NOMO-1 treated with dmso at 0.1 percent for 144 hours (cell line): Measurements from ENCODE around the gene MX1.

Source experiments
- DNase-seq: peaks from one replicate; lab custom pipeline; 2025; ENCODE audit not compliant: unreplicated experiment; lab: John Stamatoyannopoulos, UW

The MX1 gene

DNA sequence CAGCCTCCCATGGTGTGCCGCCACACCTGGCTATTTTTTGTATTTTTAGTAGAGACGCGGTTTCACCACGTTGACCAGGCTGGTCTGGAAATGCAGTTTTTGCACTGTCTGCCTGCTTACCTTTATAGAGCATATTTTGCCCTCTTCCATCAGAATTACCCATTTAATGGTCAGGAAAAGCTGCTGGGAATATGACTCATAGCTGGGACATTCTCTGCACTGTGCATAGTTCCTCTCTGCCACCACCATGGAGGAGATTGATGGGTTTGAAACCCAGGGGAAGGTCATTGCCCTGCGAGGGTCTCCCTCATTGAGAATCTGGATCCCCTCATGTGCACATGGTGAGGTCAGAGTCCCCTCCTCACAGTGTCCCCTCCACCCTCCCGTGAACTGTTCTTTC, 32.1 kb downstream of the MX1 start:
- no peak for DNase-seq

DNA sequence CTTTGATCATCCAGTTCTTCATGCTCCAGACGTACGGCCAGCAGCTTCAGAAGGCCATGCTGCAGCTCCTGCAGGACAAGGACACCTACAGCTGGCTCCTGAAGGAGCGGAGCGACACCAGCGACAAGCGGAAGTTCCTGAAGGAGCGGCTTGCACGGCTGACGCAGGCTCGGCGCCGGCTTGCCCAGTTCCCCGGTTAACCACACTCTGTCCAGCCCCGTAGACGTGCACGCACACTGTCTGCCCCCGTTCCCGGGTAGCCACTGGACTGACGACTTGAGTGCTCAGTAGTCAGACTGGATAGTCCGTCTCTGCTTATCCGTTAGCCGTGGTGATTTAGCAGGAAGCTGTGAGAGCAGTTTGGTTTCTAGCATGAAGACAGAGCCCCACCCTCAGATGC, 32.5 kb downstream of the MX1 start:
- no peak for DNase-seq

DNA sequence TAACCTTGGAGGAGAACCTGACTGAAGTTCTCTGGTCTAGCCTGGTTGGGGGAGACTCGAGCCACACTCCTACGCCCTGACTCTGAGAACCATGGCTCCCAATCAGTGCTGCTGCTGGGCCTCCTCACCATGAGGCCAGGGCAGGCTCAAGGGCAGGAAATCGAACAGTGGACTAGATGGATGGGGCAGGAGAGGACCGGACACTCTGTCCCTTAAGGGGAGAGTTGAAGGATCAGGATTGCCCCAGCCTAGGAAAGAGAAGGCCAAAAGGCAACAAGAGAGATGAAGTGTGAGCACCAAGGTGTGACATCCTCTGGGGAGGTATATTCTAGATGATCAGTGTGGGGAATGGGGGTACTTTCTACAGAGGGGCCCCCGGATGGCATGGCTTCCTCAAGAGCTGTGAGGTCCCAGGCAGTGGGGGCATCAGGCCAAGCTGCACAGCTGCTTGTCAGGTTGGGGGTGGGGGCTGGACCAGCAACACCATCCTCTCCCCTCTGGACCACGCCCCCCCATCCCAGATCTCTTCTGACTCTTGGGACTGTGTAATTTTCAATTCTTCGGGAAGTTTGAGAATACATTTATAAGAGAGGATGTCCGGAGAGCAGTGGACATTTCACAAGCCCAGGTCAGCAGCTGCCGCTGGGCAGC, 34.0 kb downstream of the MX1 start:
- DNase-seq = no peak

DNA sequence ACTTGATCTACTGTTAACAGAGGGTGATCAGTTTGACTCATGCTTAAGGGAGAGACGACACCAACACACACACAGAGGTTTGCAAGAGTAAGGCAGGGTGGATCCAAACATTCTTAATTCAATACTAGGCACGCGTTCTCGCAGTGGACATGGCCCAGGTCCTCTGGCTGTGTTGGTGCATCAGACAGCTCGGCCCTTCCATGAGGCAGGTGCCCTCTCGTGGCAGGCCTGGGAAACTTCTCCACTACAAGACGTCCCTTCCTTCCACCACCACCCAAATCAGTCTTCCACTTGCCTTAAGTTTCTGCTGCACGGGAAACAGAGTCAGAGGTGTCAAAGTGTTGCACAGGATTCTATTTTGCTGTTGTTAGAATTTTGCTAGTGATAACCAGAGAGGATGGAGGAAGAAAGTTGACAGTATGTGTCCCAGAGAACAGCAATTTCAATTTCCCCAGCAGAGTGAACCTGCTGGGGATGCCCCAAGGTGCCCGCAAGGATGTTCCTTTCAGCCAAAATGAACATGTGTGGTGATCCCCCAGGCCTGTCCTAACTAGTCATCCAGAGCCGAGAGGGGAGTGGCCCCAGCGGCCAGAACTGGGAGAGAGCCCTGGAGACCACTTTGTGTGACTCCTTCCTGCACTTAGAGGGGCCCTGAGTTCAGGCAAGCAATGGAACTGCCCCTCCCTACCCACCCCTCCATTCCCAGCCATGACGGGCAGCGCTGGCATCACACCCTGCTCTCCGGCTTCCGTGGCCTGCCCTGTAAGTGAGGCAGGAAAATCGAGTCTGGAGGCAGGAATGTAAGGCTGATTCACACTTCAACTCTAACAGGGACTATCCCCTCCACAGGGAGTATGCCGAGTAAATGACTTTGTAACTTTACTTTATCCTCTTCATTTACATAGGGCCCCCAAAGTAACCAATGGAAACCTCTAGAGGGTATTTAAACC, 34.8 kb downstream of the MX1 start:
- DNase-seq = peak; percentile 4

DNA sequence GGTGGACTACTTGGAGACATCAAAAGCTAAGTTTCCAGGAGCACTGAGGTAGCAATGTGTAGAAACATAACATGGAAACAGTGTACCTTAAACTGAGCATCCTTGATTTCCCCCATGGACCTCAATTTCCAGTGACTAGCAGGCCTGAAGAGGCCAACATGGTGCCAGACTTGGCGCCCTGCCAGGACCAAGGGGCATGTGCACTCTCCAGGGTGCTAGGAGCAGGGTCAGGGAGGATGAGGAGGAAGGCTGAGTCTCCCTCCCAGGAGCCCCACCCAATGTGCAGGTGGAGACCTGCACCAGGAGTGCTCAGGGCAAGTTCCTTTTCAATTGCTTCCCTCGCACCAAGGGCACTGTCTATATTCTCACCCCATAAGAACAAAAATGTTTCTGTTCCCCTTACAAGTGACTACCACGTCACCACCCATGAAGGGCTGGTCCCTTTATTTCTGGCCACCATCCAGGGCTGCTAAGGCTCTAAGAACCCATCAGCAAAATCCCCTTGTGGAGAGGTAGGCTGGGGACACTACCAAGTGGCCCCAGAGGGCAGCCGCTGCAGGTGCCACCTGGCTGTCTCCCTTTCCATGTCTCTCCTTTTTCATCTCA, 39.2 kb downstream of the MX1 start:
- DNase-seq = no peak

DNA sequence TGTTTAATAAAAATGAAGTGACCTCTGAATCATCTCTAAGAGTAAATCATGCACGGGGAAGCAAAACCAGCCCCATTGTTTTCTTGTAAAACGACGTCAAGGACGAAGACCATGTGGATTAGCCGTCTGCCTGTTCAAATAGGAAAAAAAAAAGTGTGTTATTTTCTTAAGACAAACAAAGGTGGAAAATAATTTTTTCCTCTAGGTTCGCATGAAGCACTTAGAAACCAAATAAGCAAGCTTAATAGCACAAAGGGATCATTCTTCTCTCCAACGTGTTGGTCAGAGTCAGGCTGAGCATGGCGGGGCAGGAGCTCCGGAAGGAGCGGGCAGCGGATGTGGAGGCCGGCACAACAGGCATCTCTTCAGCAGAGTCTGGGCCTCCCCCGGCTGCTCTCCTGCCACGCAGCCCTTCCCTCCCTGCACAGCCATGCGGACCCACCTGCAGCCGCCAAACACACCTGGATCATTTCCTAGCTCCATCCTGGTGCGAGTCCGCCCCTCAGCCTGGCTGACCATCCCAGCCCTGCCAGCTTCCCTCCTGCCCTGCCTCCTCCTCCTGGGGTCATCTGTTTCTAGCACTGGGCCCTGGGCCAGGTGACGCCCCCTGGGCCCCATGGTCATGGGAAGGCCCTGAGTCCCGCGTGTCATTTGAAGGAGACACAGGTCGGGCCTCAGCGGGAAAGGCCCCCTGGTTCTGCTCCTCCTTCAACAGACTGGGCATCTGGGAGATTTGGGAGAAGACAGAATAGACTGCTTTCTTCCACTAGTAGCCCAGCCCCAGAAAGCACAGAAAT, 40.2 kb downstream of the MX1 start:
- no peak for DNase-seq

DNA sequence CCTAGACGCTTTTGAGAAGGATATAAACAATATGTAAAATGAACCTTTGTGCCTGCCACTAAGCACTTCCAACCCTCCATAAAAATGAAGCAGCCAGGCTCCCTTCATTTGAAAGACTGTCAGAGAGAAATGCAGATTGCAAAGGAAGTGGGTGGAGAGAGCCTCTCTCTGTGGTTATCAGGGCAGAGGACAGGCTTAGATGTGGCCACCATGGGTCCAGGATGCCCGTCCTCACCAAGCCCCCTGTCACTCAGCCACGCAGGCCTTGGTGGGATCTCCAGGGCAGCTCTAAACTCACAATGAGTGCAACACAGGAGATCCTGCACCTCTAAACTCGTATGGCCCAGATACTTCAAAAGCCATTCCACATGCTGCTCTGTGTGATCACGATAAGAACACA, 44.0 kb downstream of the MX1 start:
- DNase-seq = no peak

DNA sequence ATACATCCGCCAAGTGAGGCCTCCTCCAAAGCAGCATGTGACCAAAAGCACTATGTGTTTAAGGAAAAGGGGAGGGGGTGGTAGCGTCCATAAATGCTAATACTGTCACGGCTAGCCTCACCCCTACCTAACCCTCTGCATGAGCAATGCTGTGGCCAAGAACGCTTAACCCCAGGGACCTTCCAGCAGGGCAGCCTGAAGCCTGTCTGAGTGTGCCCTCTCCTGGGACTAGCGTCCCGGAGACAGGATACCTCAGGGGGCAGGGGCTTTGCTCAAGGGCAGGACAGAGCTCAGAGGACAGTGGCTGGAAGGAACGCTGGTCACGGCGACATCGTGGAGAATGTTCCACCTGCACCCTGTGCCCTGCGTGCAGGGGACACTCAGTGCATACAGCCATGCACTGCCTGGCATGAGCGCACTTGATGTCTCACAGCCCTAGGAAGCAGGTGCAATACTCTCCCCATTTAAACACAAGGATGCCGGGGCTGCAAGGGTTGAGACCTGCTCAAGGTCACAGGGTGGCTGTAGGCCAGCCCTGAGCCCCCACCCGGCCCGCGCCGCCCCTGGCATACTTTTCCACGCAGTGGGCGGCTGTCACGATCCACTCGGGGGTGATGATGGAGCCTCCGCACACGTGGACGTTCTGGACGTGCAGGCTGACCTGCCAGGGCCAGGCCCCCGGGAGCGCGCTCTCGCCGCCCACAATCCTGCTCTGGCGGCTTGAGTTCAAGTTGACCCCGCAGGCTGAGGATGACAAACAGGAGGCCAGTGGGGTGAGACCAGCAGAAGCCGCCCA, 46.9 kb downstream of the MX1 start:
- no peak for DNase-seq

DNA sequence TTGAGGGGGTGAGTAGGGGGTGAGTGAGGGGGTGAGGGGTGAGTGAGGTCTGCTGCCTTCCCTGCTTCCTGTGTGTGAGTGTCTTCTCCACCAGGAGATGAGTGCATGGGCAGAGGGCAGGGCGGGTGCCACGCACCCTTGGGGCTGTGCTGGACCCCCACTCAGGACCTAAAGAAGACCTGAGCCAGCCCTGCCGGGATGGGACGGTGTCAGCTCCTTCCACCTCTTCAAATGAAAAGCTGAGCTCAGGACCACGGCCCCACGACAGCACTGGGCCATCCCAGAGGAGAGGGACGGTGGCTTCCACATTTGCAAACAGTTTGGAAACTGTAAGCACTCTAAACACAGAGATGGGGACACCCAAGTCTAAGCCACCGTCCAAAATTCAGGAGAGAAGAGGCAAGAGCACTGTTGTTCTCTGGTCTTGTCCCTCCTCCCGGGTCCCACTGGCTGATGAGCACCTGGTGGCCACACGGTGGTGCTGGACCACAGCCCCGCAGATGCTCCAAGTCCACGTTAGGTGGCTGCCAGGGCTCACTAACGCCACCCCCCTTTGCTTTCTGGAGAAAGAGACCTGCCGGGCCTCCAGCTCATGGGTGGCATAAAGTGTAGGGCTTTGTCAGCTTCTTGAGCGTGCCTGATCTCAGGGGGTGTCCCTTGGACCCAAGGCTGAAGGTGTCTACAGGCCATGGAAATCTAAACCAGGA, 49.8 kb downstream of the MX1 start:
- DNase-seq = no peak

DNA sequence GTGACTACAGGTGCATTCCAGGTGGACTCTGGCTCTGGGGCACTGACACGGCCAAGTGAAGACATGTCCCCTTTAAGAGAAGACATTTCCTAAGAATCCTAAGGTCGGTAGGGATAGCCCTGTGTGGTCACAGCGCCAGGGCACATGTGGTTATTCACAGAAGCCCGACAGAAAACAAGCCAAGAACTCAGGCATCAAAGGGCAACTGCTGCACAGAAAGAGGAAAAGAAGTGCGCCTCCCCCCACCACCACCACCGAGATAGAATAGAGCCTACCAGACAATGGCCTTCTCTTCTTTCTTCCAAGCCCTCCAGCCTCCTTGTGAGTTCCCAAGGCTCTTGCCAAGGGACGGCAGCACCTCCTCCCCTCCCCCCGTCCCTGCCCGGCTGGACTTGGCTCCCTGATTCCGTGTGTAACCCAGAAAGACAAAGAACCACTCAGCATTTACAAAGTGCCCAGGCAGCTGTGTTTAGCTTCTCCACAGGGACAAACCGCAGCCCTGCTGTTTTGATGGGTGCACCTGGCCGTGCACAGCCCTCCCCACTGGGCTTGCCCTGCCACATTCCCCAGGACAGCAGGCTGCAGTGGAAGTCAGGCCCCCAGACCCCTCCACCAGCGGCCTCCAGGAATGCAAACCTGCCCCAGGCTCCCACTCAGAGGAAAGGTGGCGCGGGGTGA, 51.7 kb downstream of the MX1 start:
- no peak for DNase-seq

DNA sequence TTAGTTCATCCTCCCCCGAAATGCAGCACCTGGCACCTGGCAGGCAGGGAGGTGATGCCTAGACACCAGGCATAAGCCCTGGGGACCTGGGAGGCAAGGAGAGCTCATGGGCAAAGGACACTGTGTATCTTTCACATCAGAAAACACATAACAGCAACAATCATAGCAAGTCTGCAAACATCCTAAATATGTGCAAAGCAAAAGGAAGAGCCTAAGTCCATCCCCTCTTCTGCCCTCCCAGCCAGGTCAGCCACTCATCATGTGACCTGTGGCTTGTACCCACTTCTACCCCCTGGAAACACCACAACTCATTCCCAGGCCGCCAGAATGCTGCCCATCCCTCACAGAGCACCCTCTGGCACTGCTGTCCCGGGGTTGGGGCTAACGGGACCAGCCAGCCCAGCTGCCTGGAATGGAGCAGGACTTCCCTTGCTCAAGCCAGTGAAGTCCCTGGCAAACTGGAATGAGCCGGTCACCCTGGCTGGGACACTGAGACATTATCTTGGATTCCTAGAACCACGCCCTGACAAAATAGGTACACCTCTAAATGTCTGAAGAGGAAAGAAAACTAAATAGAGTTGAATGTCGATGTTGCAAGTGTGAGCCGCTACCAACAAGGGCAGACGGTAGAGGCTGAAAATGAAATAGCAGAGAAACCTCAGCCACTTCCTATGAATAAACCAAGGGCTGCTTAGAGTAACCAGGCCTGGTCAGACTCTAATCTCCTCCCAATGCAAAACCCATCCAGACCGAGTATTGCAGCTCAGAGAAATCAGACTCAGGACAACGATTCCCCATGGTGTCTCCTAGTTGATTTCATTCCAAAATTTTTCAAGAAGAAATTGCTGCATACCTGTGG, 52.5 kb downstream of the MX1 start:
- no peak for DNase-seq

DNA sequence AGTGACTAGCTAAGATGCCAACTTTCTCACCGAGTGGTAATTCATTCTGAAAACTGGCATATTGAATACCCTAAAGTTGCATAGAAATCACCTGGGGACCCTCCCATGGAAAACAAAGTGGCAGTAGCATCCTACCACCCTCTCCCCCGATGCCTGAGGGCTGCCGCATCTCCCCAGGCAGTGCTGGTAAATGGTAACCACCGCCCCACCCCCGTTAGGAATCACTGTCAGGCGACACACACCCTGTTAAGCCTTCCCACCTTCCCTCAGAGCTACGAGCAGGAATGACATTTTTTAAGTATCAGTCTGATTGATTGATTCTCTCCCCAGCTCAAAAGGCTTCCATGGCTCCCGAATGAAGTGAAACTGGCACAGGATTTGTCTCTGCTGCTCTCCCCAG, 53.6 kb downstream of the MX1 start:
- DNase-seq = no peak

DNA sequence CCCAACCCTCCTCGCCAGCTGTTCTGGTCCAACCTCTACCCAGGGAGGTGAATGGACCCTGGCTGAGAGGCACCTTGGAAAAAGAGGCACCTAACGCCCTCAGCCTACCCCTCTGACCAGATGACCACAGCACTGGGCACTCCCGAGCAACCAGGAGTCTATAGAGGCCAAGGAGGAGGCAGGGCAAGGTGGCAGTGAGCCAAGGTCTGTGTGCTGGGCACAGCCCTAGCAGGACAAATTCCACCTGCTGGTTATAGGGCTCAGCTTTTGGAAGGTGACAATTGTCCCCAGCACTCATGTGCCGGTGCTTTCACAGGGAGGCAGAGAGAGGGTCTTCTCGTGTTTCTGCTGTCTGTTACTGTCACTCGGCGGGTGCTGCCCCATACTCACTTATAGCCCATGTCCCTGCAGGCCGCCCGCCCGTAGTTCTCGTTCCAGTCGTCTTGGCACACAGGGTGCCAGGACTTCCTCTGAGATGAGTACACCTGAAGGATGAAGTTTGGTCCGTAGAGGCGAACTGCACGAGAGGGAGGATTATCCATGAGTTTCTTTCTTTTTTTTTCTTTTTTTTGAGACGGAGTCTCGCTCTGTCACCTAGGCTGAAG, 54.1 kb downstream of the MX1 start:
- no peak for DNase-seq

DNA sequence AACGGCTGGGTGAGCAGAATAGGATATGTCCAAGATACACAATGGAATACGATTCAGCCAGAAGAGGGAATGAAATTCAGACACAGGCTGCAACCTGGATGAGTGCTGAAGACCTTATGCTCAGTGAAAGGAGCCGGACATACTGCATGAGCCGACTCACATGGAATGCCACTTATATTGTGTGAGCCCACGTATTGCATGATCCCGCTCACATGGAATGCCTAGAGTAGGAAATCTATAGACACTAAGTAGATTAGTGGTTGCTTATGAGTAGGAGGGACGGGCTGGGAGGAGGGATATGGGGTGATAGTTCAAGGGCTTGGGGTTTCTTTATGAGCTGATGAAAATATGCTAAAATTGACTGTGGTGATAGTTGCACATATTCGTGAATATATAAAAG, 55.2 kb downstream of the MX1 start:
- no peak for DNase-seq

DNA sequence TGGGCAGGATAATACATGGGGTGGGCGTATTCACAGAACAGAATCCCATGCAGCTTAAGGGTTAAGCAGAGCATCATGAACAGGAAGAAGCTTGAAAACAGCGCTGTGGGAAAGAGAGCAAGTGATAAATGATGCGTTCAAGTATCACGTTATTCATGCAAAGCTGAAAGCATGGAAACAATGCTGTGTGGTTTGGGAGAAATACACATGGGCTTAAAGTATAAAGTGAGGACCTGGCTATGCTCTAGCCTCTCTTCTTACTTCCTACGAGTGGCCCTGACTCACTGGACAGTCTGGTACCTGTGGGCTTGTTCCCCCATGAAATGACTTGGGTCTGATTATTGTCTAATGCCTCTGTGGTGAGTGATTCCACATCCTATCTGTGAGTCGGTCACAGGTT, 56.3 kb downstream of the MX1 start:
- DNase-seq = no peak

DNA sequence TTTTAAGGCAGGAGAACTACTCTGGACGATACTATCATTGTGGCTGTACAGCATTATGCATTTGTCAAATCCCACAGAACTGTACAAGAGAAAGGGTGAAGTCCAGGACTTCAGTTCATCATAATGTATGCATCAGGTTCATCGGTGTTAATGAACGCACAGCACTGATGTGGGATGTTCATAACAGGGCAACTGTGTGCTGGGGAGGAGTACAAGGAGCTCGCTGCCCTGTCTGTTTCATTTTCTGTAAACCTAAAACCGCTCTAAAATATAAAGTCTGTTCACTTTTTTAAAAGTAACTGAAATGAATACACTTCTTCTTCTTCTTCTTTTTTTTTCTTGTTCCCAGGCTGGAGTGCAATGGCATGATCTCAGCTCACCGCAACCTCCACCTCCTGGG, 56.9 kb downstream of the MX1 start:
- no peak for DNase-seq

DNA sequence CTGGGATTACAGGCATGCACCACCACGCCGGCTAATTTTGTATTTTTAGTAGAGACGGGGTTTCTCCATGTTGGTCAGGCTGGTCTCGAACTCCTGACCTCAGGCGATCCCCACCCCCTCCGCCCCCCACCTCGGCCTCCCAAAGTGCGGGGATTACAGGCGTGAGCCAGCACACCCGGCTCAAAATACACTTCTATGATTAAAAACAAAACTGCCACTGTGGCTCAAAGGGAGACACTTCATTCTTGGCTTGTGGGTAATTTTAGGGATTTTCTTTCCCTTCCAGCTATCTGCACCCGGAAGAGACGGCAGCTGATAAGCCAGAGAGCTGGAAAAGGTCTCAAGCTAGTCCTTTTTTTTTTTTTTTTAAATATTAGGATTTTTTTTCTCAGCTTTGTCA, 57.4 kb downstream of the MX1 start:
- no peak for DNase-seq

DNA sequence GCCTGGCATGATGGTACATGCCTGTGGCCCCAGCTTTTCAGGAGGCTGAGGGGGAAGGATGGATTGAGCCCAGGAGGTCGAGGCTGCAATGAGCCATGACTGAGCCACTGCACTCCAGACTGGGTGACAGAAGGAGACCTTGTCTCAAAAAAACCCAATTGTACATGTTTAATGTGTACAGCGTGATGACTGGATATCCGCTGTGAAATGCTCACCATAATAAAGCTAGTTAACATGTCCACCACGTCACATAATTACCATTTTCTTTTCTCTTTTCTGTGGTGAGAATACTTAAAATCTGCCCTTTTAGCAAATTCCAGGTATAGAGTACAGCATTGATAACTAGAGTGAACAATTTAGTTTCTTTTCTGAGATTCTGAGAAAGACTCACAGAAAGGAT, 57.9 kb downstream of the MX1 start:
- DNase-seq = no peak
